NCI-H526 (cell line): ENCODE data around the gene FRRS1.

ENCODE experiments used
- DNase-seq, 2 experiments: peaks; one replicate each; lab custom pipeline; 2025; lab: John Stamatoyannopoulos, UW

Gene FRRS1

DNA sequence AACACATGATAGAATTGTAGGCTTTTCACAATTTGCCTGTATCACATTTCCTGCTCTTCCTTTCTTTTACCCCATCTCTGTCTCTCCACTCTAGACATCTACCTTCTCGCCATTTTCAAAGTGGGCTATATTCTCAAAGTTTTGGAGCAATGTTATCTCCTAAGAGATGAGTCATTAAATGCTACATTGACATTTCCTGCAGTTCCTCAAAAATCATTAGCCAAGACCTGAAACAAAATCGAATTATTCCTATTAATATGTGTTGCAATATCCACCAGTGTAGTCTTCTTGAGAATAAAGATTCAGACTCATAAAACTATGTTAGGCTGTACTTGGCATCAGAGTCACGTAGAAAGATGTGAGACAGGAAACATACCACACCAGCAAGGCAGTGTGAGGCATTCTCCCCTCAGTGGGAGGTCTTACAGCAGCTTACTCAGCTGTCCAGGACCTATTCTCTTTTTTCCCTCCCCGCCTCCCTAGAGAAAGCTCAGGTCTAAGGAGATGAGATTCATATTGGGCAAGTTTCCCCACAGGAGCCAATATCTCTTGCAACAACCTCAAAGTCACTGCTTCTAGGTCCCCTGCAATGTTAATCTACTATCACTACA is 38.8 kb downstream of the FRRS1 start:
- no peak for DNase-seq

DNA sequence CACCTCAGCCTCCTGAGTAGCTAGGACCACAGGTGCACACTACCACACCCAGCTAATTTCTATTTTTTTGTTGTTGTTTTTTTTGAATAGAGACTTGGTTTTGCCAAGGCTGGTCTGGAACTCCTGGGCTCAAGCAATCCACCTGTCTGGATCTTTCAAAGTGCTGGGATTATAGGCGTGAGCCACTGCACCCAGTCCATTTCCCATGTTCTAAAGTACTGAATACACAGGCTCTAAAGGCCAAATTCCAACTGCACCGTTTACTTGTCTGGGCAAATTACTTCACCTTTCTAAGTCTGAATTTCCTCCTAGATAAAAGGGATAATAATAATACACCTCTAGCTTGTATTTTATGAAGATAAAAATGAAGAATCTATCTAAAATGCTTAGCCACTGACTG is 39.6 kb downstream of the FRRS1 start:
- DNase-seq, result no peak

DNA sequence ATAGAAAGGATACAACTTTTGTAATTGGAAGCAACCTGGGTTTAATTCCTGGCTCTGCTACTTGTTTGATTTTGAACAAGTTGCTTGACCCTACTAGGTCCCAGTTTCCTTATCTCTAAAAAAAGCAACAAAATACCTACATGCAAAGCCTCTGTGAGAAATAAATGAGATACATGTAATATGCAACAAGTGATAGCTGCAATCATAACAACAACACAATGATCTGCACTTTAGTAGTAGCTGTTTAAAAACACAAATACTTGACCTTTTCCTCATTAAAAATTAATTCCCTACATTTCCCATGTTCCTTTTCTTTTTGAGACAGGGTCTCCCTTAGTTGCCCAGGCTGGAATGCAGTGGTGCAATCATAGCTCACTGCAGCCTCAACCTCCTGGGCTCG is 40.0 kb downstream of the FRRS1 start:
- DNase-seq, result no peak

DNA sequence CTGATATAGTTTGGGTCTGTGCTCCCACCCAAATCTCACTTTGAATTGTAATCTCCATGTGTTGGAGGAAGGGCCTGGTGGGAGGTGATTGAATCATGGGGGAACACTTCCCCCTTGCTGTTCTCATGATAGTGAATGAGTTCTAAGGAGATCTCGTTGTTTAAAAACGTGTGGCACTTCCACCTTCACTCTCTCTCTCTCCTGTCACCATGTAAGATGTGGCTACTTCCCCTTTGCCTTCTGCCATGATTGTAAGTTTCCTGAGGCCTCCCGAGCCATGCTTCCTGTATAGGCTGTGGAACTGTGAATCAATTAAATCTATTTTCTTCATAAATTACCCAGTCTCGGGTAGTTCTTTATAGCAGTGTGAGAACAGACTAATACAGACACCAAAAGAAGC is 40.4 kb downstream of the FRRS1 start:
- no peak for DNase-seq

DNA sequence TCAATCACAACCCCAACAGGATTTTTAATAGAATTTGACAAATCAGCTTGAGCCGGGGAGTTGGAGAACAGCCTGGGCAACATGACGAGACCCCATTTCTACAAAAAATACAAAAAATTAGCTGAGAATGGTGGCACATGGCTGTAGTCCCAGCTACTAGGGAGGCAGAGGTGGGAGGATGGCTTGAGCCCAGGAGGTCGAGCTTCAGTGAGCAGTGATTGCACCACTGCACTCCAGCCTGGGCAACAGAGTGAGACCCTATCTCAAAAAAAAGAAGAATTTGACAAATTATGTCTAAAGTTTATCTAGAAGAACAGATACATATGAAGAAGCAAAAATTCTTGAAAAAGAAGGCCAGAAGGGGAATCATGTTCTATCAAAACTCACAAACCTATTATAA is 43.2 kb downstream of the FRRS1 start:
- DNase-seq, result no peak

DNA sequence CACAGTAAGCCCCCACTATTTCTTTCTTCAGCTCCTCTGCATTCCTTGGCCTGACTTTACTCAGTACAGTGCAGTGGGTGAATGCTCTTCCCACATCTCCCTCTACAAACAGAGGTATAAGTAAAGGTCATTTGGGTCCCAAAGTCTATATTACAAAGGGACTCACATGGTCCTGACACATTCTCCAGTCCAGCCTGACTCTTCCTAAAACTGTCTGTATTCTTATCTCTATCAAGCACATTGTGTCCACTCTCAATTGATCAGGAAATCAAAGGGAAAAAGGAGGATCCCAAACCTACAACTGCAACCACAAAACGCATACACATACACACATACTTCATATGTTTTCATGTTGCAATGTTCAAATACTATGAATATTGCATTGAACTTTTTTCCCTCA is 49.4 kb downstream of the FRRS1 start:
- DNase-seq, result no peak

DNA sequence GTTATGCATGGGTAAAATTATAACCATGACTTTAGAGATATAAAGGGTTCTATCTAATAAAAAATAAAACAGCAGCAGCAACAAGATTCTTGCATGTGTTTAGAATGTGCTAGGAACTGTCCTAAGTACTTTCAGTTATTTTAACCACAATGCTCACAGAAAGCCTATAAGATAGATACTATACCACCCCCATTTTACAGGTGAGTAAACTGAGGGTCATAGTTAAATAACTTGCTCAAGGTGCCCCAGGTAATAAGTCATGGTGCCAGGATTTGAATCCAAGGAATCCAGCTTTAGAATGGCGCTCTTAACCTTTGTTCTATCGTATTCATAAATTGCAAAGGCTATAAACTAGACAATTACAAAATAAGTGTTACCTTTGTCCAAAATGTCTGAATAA is 53.4 kb downstream of the FRRS1 start:
- no peak for DNase-seq

DNA sequence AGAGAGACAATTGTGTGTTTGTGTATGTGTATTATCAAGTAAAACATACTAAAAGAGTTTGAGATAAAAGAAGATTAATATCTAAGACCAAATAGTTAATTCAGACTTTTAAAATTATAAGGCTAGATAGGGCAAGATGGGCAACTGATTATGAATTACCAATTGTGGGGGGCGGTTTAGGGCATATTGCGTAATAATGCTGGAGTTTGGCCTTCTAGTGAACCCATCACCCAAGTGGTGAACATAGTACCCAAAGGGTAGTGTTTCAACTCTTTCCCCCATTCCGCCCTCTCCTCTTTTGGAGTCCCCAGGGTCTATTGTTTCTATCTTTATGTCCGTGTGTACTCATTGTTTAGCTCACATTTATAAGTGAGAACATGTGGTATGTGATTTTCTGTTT is 55.4 kb downstream of the FRRS1 start:
- no peak for DNase-seq

DNA sequence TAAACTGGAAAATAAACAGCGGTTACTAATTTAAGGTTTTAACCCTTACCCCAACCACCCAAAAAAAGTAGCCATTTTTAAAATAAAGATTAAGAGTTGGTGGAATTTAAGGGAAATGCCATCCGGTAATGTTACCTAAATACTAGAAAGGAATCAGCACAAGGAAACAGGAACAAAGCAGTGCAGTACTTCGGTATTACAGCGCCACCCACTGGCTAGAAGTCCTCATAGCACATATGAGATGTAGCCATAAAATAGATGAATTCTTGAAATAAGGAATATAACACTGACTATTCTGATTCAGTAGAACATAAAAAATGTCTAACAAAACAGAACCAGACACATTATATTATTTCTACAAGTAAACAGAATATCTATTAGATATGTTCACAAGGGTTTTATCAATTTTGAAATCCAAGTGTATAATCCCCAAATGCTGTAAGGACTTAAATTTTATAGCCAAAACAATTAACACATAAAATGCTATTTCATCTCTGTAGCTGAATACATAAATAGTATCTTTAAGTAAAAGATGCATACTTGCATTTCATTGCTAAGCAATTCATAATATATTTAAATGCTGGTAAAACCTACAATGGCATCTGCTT is 58.8 kb downstream of the FRRS1 start:
- peak; percentile 29 to 71 for DNase-seq

DNA sequence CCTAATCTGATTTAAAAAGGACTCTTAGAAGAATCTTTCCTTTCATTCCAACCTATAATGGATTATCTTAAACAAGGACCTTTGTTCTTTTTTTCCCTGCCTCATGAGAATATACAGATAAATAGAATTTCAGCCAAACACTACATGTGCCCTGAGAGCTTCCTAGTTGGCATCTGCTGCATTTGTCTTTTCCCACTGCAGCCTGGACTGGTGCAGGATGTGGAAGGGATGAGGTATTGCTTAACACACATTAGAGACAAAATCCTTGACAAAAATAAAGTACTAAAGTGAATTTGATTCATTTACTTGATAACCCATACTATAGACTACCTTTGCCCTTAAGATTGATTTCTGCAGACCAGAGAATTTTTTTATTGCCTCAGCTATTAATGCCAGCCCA is 61.0 kb downstream of the FRRS1 start:
- no peak for DNase-seq

DNA sequence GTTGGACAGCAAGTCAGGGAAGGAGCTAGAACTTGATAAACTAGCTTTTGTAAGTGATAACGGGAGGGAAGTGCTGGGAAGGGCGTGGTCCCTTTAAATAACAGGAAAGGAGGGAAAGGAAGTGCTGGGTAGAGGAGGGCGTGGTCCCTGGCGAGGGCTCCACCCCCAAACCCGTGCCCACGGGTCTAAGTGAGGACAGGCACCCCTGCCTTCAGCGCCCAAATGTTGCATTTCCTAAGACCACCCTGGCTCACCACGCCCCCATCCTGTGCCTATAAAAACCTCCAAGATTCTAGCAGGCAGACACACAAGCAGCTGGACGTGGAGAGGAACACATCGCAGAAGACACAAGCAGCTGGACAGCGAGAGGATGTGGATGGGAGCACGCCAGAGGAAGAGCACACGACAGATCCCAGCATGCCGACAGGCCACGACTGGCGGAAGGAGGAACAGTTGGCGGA is 62.0 kb downstream of the FRRS1 start:
- no peak for DNase-seq

DNA sequence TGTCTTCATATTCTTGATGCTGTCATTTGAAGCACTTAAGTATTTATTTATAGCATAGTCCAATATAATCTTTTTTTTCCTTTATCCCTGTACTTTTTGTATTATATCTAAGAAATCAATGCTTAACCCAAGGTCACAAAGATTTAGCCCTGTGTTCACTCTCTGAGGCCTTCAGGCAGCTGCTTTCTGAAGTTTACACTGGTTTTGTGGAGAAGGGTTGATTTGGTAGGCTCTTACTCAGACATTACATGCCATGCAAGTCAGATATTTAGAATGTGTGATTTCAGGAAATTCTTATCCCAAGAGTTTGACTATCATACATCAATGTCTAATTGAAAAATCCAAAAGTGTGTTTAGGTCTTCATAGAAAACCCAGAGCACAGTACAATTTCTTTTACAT is 64.2 kb downstream of the FRRS1 start:
- no peak for DNase-seq

DNA sequence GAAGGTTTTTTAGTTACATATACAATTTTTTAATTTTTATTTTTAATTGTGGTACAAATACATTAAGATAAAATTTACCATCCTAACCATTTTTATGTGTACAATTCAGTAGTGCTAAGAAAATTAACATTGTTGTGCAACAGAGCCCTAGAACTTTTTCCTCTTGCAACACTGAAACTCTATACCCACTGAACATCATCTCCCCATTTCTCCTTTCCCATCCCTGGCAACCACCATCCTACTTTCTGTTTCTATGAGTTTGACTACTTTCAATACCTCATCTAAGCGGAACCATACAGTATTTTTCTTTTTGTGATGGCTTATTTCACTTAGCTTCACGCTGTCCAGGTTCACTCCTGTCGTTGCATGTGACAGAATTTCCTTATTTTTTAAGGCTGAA is 66.4 kb downstream of the FRRS1 start:
- DNase-seq, result no peak

DNA sequence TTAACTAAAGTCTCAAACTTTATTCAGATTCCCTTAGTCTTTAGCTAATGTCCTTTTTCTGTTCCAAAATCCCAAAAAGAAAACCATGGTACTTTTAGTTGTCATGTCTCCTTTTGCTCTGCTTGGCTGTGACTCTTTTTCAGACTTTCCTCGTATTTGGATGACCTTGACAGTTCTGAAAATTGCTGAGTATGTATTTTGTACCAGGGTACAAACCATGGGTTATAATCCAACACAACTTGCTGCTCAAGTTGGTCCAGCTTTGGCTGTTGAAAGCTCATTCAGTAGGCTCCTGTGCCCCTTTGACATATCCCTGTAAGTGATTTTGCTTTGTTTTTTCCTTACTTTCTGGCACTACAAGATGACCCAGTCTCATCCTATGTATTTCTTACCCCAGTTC is 68.9 kb downstream of the FRRS1 start:
- DNase-seq, result no peak

DNA sequence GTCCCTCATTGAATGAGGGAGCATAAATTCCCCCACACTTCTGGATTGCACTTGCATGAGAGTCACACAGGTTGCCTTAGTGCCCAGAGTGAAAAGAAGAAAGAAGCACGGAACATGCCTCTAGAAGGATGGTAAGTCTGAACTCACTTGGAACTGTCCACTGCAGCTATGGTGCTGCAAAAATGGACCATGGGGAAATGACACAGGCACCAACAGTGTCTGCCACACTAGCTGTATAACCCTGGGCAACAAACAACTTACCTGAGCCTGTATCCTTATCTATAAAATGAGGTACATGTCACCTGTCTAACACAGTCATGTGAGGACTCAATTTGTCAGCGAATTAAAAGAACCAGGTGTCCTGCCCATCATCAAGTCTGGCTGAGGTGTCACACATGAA is 69.8 kb downstream of the FRRS1 start:
- no peak for DNase-seq

DNA sequence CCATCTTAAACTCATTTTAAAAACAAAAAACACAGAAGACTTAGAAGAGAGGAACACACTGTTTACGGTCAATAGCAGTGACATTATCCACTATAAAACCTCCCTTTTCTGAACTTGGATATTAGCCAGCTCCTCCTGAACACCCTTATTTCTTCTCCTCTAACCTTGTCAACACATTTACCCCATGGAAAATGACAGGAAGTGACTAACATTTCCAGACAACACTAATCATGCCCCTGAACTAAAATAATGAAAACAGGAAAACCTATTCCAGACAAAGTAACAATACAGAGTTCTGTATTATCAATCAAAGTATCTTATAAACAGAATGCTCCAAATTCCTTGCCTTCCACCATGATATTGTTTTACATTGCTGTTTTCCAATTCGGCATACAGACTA is 75.3 kb downstream of the FRRS1 start:
- no peak for DNase-seq

DNA sequence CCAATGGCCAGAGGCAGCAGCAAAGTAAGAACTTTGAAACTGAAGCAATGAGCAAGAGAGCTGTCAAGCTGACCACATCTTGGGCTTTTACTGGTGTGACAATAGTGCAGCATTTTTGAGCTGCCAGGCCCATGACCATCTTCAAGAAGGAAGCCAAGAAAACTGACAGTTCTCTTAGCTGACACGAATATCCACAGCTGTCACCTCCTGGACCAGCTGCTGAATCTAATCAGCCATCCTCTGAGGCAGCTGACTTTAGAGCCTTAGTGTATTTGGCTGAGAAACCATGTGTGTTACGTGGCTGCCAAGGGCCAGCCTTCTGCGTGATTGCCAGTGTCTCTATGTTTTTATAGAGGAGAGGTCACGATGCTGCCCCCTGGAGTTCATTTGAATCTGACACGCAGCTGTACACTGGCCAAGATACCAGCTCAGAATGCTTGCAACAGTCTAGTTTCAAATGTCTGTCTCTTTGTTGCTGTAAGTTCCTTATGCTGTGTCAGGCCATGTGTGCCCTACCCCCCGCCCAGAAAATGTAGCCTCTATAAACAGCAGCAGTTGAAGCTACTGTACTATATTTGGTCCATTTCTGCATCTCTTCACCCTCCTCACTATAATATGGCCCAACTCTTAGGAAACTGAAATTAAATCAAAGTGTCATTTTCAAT is 80.8 kb downstream of the FRRS1 start:
- DNase-seq, result peak; percentile 49 to 84

DNA sequence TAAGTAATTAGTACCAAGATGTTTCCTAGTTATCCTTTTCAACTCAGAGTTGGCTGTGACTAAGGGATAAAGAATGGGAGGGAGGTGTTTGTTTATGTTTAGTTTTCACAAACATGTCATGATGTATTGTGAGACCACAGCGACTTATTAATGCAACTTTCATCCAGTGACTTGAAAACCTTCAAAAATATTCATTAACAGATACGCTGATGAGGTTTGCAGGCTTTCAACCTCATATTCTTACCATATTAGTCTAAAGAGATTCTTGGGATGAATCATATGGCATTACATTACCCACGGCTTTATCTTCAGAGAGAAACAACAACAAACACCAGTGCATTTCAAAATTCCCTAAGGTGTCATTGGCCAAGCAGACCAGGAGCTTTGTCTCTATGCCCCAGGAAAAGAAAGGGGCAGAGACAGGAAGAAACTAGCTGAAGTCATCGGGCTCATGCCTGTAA is 84.1 kb downstream of the FRRS1 start:
- no peak for DNase-seq

DNA sequence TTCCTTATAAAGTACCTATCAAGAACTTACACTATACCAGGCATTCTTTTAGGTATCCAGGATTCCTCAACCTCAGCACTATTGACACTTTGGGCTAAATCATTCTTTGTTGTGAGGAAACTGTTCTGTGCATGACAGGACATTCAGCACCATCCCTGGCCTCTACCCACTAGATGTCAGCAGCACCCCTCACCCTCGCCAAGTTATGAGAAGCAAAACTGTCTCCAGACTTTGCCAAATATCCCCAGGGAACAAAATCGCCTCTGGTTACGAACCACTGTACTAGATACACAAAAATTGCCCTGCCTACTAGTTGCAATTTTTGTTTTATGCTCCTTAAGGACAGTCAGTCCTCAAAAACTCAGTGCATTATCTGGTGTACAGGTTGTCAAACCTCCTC is 84.9 kb downstream of the FRRS1 start:
- peak in 1 of 2 experiments; percentile 9 for DNase-seq

DNA sequence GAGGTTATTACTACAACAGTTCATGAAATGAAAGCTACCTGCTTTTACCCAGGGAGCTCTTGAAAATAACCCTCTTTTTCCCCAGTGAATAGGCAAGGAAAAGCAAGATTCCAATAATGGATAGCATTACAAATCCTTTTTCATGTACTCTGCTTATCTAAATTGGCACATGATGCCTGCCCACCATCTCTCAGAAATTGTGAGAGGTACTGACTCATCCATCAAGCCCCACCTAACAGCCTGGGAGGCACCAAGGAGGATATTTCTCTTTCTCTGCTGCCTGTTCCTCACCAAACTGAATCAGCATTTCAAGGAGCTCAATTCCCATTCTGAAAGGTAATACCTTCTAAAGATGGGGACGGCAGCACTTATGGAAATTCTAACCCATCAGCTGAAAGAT is 86.2 kb downstream of the FRRS1 start:
- DNase-seq, result no peak

DNA sequence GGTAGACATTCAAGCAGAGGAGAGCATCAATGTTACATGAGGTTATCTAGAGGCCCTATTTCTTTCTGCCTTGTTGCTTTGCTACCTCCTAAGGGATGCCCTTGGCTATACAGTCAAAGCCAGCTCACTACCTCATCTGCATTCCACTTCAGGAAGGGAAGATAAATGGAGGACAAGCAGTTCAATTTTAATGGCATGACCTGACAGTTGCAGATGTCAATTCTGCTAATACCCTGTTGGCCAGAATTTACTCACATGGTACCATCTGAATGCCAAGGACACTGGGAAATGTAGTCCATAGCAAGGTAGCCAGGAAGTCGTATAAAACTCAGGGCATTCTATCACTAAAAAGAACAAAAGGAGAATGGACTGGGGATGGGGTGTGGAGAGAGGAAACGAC is 89.0 kb downstream of the FRRS1 start:
- no peak for DNase-seq

DNA sequence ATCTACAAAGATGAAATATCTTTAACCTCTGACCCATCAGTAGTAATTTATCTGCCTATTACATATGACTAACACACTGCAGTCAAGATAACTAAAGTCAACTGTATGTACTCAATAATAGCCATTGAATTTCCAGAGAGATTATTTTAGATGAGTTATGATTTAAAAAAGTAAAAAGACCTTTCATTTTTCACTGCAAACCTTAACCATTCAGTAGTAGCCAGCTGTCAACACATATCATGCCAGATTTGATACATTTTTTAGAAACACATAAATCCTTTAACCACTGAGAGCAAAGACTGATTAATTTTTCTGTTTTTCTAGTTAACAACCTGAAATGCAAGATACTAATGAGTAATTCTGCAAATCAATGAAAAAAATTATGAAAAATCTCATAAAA is 89.6 kb downstream of the FRRS1 start:
- no peak for DNase-seq

DNA sequence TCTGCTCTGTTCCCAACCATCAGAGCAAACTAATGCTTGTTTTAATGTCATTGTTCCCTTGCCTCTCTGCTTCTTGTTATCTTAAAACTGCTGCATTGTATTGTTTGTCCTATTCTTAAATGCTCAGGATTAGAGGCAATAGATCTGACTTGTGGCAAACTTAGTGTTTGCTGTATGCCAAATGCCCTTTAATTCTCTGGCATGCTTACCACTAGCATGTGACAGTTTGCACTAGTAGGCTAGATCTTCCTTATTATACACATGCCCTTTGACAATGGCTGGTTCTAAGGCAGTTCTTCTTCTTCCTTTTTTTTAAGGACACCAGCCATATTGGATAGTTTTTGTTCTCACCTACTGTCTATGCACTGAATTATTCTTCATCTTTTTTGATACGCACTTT is 90.4 kb downstream of the FRRS1 start:
- DNase-seq, result peak in 1 of 2 experiments; percentile 40

DNA sequence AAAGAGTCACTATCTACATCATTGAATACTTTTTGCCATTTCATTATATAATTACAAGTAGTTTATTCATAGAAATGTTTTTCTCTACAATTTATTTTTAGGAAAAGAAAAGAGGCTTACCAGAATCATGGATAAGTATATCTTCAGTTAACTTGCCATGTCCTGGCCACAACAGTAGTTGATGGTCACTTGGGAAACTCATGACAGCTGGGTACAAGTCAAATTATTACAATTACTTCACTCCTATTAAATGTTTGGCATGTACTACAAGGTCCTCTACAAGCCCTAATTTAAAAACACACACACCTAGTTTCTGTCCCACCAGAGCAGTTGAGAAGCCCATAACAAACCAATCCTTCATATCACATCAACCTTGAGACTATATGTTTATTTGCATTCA is 91.1 kb downstream of the FRRS1 start:
- no peak for DNase-seq
